ENCODE measurements around the gene PARD3B. TPM values are rescaled to one million over a fixed set of nuclear protein-coding genes. Genes with fewer than 3 reads are reported as not detected.

PARD3B gene
- total and polyA plus RNA-seq, 2 of the 8 experiments (the other 6 are each of a cell fraction or from before 2014, with no cell fraction given) = 1.2 to 5.7 TPM

- FAIRE-seq = no peak
Observed at GRCh38 chr2:205175831-205176230, 630.6 kb downstream of the PARD3B start.

More at GRCh38 chr2:205175831-205176230, 630.6 kb downstream of the PARD3B start:
- no peak overlapping the region for H3K4me2 ChIP-seq (ENCODE audit: insufficient read depth in 1 of 2, low read depth in 2 of 2, low read length in 2 of 2)
- 91% methylated on average over 4 of the region's 4 CpGs; no CpG with 5 or more reads in 1 of the 2 experiments for WGBS, 2 experiments (ENCODE audit: extremely low coverage in 1 of 2, insufficient coverage in 1 of 2, insufficient read length in 1 of 2, insufficient replicate concordance in 2 of 2, low coverage in 1 of 2, low lambda C conversion rate in 2 of 2, missing lambda C conversion rate in 1 of 2)
- no peak overlapping the region for H4K5ac ChIP-seq (ENCODE audit: insufficient read length, low read depth, low read length)
- no peak overlapping the region for H2AFZ ChIP-seq (ENCODE audit: low read length)
- TF ChIP-seq CTCF (IDR thresholded peaks at IDR 0.05; ENCODE audit: control extremely low read depth in 1 of 3, insufficient read depth in 1 of 3, low read depth in 1 of 3, low read length in 3 of 3) = no peak
- no peak for TF ChIP-seq SIX5 (IDR thresholded peaks at IDR 0.05; ENCODE audit: low read depth, low read length)
- TF ChIP-seq TCF12 (IDR thresholded peaks at IDR 0.05; ENCODE audit: low read depth, low read length) = no peak
- TF ChIP-seq TAF7 (optimal IDR thresholded peaks at IDR 0.05; ENCODE audit: borderline replicate concordance, low read depth, low read length) = no peak
- no peak for TF ChIP-seq POLR2A (IDR thresholded peaks at IDR 0.05; ENCODE audit: control extremely low read depth in 1 of 2, low read depth in 2 of 2, low read length in 2 of 2)
- no peak for TF ChIP-seq CEBPB (IDR thresholded peaks at IDR 0.05; ENCODE audit: low read depth, low read length)
- no peak for TF ChIP-seq CTBP2 (IDR thresholded peaks at IDR 0.05; ENCODE audit: borderline replicate concordance, insufficient read depth, insufficient read length, low read length)
- no peak for TF ChIP-seq SUZ12 (IDR thresholded peaks at IDR 0.05; ENCODE audit: low read length)
- no peak overlapping the region for H3K56ac ChIP-seq (replicated peaks; ENCODE audit: insufficient read length, low read depth, low read length)
- H3K79me2 ChIP-seq (ENCODE audit: control insufficient read depth in 1 of 2, insufficient read depth in 2 of 2, low read length in 2 of 2) = no peaks in the 10 kb centered on the region
- no peak overlapping the region for H3K4ac ChIP-seq (replicated peaks; ENCODE audit: insufficient read length, low read depth, low read length)
- H3K18ac ChIP-seq (ENCODE audit: extremely low read depth, low read length) = no peak overlapping the region
- H2BK5ac ChIP-seq (ENCODE audit: low read depth, low read length) = no peak overlapping the region
- H3K4me3 ChIP-seq (ENCODE audit: extremely low read depth in 1 of 4, insufficient read depth in 2 of 4, low read depth in 3 of 4, low read length in 4 of 4) = no peak overlapping the region
- ChIA-PET CTCF (ENCODE audit: partially characterized antibody) (interaction anchor here (1.6 kb wide), 1 partner anchor 18 kb away, joined by 3 read pairs; no protein-coding TSS in a partner anchor), POLR2A (ENCODE audit: partially characterized antibody) (no interaction called here)
- H2BK15ac ChIP-seq (ENCODE audit: low read length) = no peak overlapping the region
- H4K91ac ChIP-seq (replicated peaks; ENCODE audit: insufficient read length, low read length) = no peak overlapping the region
- no peak overlapping the region for H2AK5ac ChIP-seq (ENCODE audit: low read depth, low read length)
- H2BK20ac ChIP-seq (ENCODE audit: low read length) = no peak overlapping the region
- DNase-seq (ENCODE audit: low read depth in 1 of 2, low spot score in 2 of 2) = no peak
- H3K14ac ChIP-seq (ENCODE audit: insufficient read length) = no peak overlapping the region
- no peaks in the 10 kb centered on the region for H3K9me3 ChIP-seq (ENCODE audit: insufficient read depth in 2 of 2, low read depth in 1 of 2, low read length in 1 of 2)
- no peak overlapping the region for H3K27ac ChIP-seq (ENCODE audit: low read depth, low read length)
- H3K79me1 ChIP-seq (ENCODE audit: low read depth, low read length) = no peaks in the 10 kb centered on the region
- H3K27me3 ChIP-seq (replicated peaks in 1 of 4; ENCODE audit: control insufficient read depth in 3 of 4, extremely low read depth in 1 of 4, insufficient read depth in 3 of 4, low read length in 3 of 4) = no peaks in the 10 kb centered on the region
- H3K9ac ChIP-seq (replicated peaks in 1 of 4; ENCODE audit: extremely low read depth in 1 of 4, low read depth in 3 of 4, low read length in 3 of 4) = no peak overlapping the region
- H4K8ac ChIP-seq (ENCODE audit: extremely low read depth, insufficient read depth, low read length) = no peak overlapping the region
- no peaks in the 10 kb centered on the region for H4K20me1 ChIP-seq (replicated peaks in 1 of 2; ENCODE audit: control insufficient read depth in 1 of 2, insufficient read depth in 2 of 2, low read length in 2 of 2)
- H2BK120ac ChIP-seq (replicated peaks; ENCODE audit: low read depth, low read length) = no peak overlapping the region
- no peaks in the 10 kb centered on the region for H3K23me2 ChIP-seq (ENCODE audit: low read depth, low read length)
- H3K36me3 ChIP-seq (ENCODE audit: control insufficient read depth in 2 of 4, insufficient read depth in 4 of 4, low read length in 3 of 4) = no peaks in the 10 kb centered on the region
- peaks cover 0 to 4% (median 0%) of the 10 kb centered on the region in 4 experiments; a peak in 1 of 7 replicates for H3K4me1 ChIP-seq (replicated peaks in 1 of 4; ENCODE audit: control insufficient read depth in 3 of 4, insufficient read depth in 4 of 4, low read length in 3 of 4)
- H2BK12ac ChIP-seq (ENCODE audit: low read depth, low read length) = no peak overlapping the region
- no peak overlapping the region for H3K23ac ChIP-seq (ENCODE audit: insufficient read length)

All from H1 (cell line).